ENCODE data around the gene NELFA.

Gene NELFA

DNA sequence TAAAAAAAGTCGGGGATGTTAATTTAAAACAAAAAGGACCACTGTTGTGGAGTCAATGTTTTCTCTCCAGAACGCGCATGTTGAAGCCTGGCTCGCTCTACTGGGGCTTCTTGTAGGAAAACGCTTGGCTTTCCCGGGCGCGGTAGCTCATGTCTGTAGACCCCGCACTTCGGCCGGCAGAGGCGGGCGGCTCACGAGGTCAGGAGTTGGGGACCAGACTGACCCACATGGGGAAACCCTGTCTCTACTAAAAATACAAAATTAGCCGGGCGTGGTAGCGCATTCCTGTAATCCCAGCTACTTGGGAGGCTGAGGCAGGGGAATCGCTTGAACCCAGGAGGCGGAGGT lies 15.6 kb downstream of the NELFA start:
- Histone ChIP-seq H3K4me1 (ENCODE audit: insufficient read depth, poor library complexity, severe bottlenecking) (peaks cover 3% of the 10 kb centered on the region), H3K9me3 (ENCODE audit: severe bottlenecking) (peaks cover 9% of the 10 kb centered on the region), H3K27ac (ENCODE audit: poor library complexity, severe bottlenecking) (no peak overlapping the region), H3K36me3 (ENCODE audit: low read depth) (peaks cover 35% of the 10 kb centered on the region), H3K27me3 (ENCODE audit: insufficient read depth, poor library complexity, severe bottlenecking) (no peaks in the 10 kb centered on the region), H3K4me3 (ENCODE audit: severe bottlenecking) (no peak overlapping the region)
- DNase-seq (ENCODE audit: low spot score): no peak
- no peak for ATAC-seq (ENCODE audit: low read depth)
- TF ChIP-seq, protein P1, sequence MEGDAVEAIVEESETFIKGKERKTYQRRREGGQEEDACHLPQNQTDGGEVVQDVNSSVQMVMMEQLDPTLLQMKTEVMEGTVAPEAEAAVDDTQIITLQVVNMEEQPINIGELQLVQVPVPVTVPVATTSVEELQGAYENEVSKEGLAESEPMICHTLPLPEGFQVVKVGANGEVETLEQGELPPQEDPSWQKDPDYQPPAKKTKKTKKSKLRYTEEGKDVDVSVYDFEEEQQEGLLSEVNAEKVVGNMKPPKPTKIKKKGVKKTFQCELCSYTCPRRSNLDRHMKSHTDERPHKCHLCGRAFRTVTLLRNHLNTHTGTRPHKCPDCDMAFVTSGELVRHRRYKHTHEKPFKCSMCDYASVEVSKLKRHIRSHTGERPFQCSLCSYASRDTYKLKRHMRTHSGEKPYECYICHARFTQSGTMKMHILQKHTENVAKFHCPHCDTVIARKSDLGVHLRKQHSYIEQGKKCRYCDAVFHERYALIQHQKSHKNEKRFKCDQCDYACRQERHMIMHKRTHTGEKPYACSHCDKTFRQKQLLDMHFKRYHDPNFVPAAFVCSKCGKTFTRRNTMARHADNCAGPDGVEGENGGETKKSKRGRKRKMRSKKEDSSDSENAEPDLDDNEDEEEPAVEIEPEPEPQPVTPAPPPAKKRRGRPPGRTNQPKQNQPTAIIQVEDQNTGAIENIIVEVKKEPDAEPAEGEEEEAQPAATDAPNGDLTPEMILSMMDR (IDR thresholded peaks at IDR 0.05; ENCODE audit: poor library complexity, severe bottlenecking): no peak

DNA sequence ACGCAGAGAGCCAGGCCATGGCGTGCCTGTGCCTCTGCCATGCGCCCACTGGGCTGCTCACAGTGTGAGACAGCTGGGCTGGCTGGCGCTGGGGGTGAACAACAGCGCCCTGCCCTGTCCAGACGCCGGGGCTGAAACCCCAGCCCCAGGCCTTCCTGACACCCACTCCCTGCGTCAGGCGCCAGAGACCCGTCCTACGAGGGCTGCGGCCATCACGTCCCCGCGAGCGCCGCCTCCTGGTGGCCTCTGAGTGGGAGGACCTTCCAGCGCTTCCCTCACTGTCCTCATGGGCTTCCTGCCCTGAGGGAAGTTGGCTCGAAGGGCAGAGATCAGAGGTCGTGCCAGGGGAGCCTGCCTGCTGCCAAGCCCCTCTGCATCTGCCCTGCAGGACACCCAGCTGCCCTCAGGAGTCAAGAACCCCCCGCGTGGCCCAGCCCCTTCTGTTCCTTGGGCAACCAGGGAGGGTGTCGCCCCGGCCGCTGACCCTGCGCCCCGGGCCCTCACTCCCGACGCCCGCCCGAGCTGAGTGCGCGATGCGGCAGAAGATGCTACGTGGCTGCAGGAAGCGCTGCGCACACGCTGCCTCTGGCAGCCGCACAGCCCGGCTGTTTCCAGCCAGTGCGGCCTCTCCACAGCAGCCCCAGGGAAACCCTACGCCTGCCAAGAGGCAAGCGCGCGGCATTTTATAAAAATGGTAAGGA lies 16.2 kb downstream of the NELFA start:
- Histone ChIP-seq H3K9me3 (ENCODE audit: severe bottlenecking) (peaks cover 7% of the 10 kb centered on the region), H3K36me3 (ENCODE audit: low read depth) (peaks cover 32% of the 10 kb centered on the region), H3K27ac (ENCODE audit: poor library complexity, severe bottlenecking) (no peak overlapping the region), H3K27me3 (ENCODE audit: insufficient read depth, poor library complexity, severe bottlenecking) (no peaks in the 10 kb centered on the region), H3K4me1 (ENCODE audit: insufficient read depth, poor library complexity, severe bottlenecking) (no peaks in the 10 kb centered on the region), H3K4me3 (ENCODE audit: severe bottlenecking) (no peak overlapping the region)
- no peak for ATAC-seq (ENCODE audit: low read depth)
- no peak for DNase-seq (ENCODE audit: low spot score)
- TF ChIP-seq, protein P1 (IDR thresholded peaks at IDR 0.05; ENCODE audit: poor library complexity, severe bottlenecking): no peak

DNA sequence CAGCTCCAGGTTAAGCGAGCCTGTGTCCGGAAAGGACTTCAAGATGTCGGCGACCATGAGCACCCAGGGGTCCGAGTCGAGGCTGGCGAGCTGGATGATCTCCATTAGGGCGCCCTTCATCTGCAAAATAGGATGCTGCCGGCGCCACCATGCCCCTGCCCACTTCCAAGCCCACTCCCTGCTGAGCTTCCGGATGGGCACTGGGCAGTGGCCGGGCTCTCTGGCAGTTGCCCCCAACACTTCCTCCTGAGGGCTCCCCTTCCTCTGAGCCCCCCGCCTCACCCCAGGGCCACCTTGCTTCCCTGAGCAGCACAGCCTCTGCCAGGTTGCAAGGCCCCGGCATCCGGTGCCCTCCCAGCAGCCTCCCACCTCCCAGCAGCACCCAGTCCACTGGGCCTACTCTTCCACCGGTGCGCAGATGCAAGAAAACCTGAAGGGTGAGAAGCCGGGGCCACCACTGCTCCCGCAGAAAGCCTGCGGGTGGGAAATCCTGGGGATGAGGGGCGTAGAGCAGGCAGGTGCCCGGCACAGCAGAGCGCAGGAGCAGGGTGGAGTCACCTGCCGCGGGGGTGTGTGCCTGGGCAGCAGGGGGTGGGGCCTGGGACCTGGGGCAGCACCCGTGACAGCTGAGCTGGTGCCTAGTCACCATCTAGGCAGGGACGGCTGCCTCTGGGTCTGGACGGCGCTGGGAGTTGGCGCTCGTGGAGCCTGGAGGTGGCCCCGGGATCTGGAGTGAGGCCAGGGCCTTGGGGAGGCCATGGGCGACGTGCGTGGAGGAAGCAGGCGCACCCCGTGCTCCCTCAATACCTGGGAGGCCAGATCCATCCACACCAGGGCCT lies 17.0 kb downstream of the NELFA start:
- Histone ChIP-seq H3K27me3 (ENCODE audit: insufficient read depth, poor library complexity, severe bottlenecking) (no peaks in the 10 kb centered on the region), H3K4me1 (ENCODE audit: insufficient read depth, poor library complexity, severe bottlenecking) (no peaks in the 10 kb centered on the region), H3K36me3 (ENCODE audit: low read depth) (peaks cover 28% of the 10 kb centered on the region), H3K27ac (ENCODE audit: poor library complexity, severe bottlenecking) (no peak overlapping the region), H3K9me3 (ENCODE audit: severe bottlenecking) (no peaks in the 10 kb centered on the region), H3K4me3 (ENCODE audit: severe bottlenecking) (no peak overlapping the region)
- ATAC-seq (ENCODE audit: low read depth) (no peak), DNase-seq (ENCODE audit: low spot score) (no peak)
- TF ChIP-seq, protein P1 (IDR thresholded peaks at IDR 0.05; ENCODE audit: poor library complexity, severe bottlenecking): no peak

DNA sequence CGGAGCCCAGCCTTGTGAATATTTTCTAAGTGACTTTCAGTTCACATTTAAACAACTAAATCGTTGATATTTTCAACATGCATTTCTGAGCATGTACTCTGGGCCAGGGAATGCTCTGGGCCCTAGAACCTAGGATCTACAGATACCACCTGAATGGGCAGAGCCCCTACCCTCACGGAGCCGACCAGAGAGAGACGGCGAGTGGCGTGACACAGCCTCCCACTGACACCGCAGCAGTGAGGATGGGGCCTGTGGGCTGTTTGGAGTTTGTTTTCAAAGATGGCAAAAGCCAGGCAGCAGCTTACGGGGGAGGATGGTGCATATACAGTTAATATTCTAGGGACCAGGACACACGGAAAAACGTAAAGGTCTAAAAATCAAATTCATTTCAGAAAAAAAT lies 17.7 kb downstream of the NELFA start:
- TF ChIP-seq, protein P1 (IDR thresholded peaks at IDR 0.05; ENCODE audit: poor library complexity, severe bottlenecking): no peak
- H3K36me3 ChIP-seq (ENCODE audit: low read depth): peaks cover 29% of the 10 kb centered on the region
- H3K27me3 ChIP-seq (ENCODE audit: insufficient read depth, poor library complexity, severe bottlenecking): no peaks in the 10 kb centered on the region
- no peak for DNase-seq (ENCODE audit: low spot score)
- no peak for ATAC-seq (ENCODE audit: low read depth)
- no peak overlapping the region for H3K27ac ChIP-seq (ENCODE audit: poor library complexity, severe bottlenecking)
- no peaks in the 10 kb centered on the region for H3K9me3 ChIP-seq (ENCODE audit: severe bottlenecking)
- no peaks in the 10 kb centered on the region for H3K4me1 ChIP-seq (ENCODE audit: insufficient read depth, poor library complexity, severe bottlenecking)
- no peak overlapping the region for H3K4me3 ChIP-seq (ENCODE audit: severe bottlenecking)

DNA sequence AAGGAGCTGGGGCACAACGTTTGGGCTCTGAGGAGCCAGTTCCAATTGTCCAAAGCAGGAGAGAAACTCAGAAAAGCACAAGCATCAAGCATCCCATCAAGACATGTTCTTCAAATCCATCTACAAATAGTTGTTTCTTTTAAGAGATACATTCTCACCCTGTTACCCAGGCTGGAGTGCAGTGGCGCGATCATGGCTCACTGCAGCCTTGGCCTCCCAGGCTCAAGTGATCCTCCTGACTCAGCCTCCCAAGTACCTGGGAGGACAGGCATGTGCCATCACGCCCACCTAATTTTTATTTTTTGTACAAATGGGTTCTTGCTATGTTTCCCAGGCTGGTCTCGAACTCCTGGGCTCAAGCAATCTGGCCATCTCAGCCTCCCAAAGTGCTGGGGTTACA lies 18.1 kb downstream of the NELFA start:
- Histone ChIP-seq H3K27me3 (ENCODE audit: insufficient read depth, poor library complexity, severe bottlenecking) (no peaks in the 10 kb centered on the region), H3K36me3 (ENCODE audit: low read depth) (peaks cover 33% of the 10 kb centered on the region), H3K4me3 (ENCODE audit: severe bottlenecking) (no peak overlapping the region), H3K9me3 (ENCODE audit: severe bottlenecking) (no peaks in the 10 kb centered on the region), H3K4me1 (ENCODE audit: insufficient read depth, poor library complexity, severe bottlenecking) (no peaks in the 10 kb centered on the region), H3K27ac (ENCODE audit: poor library complexity, severe bottlenecking) (no peak overlapping the region)
- no peak for DNase-seq (ENCODE audit: low spot score)
- ATAC-seq (ENCODE audit: low read depth): no peak
- TF ChIP-seq, protein P1 (IDR thresholded peaks at IDR 0.05; ENCODE audit: poor library complexity, severe bottlenecking): no peak
